Esophagus muscularis mucosa (tissue), 4 donors: ENCODE results near the gene MRPL43. TPM values are rescaled to one million over a fixed set of nuclear protein-coding genes. Genes with fewer than 3 reads are reported as not detected.
"Not testable (repeated sequence)": the region's sequence is repeated elsewhere in the genome, so short reads cannot be mapped to it uniquely, and the experiment has no call there.

Experiments
- DNase-seq: peaks from one replicate; pipeline ENCODE4 v3.0.0-alpha.2; 2017; ENCODE audit errors: extremely low spot score
- H3K27ac ChIP-seq, 4 donors: fragments of 200-600 bp; sonication (generic); replicated peaks in 1 of 4; 1 replicate in 3 of 4; 2 replicates in 1 of 4; pipeline ENCODE4 v1.5.1; 2016 to 2019; ENCODE audit warnings: mild to moderate bottlenecking in 1 of 4
- H3K27me3 ChIP-seq, 4 donors: fragments of 200-600 bp; sonication (generic); one replicate each; pipeline versions ENCODE4 v1.5.1 to v1.6.0; 2016 to 2019
- H3K36me3 ChIP-seq, 4 donors: fragments of 200-600 bp; sonication (generic); one replicate each; pipeline ENCODE4 v1.5.1; 2016 to 2019
- H3K4me1 ChIP-seq, 4 donors: fragments of 200-600 bp; sonication (generic); one replicate each; pipeline ENCODE4 v1.5.1; 2016 to 2019
- H3K4me3 ChIP-seq, 4 donors: fragments of 200-600 bp; sonication (generic); 1 replicate in 2 of 4; 2 replicates in 2 of 4; pipeline ENCODE4 v1.5.1; 2016 to 2019; ENCODE audit warnings: mild to moderate bottlenecking in 4 of 4, moderate library complexity in 1 of 4
- H3K9me3 ChIP-seq, 4 donors: fragments of 200-600 bp; sonication (generic); 1 replicate in 3 of 4; 2 replicates in 1 of 4; pipeline ENCODE4 v1.5.1; 2016 to 2019
- CTCF ChIP-seq, 3 experiments: fragments of 200-600 bp in 2 of 3; fragments of 450-650 bp in 1 of 3; sonication (generic) in 2 of 3; IDR thresholded peaks; one replicate each; pipeline ENCODE4 v1.5.1; 2017 to 2019; ENCODE audit warnings: antibody characterized with exemption in 3 of 3, mild to moderate bottlenecking in 2 of 3, moderate library complexity in 1 of 3
- EP300 ChIP-seq: sonication (generic); formaldehyde crosslinking; IDR thresholded peaks from one replicate; pipeline ENCODE4 v1.6.1; 2017; ENCODE audit warnings: antibody characterized with exemption
- POLR2A ChIP-seq: fragments of 450-650 bp; IDR thresholded peaks from one replicate; pipeline ENCODE4 v1.6.1; 2017; ENCODE audit warnings: antibody characterized with exemption, moderate library complexity, mild to moderate bottlenecking, low read depth
- POLR2AphosphoS5 ChIP-seq, 2 donors: sonication (generic); formaldehyde crosslinking; IDR thresholded peaks; one replicate each; pipeline ENCODE4 v1.6.1; 2017; ENCODE audit warnings: antibody characterized with exemption in 2 of 2
- WGBS: methylation state at CpG from one replicate; pipeline ENCODE4 v1.1.5; 2018; 5-methylcytosine and 5-hydroxymethylcytosine counted together
- intact Hi-C: fragments of 100-400 bp; cut with DNase I; formaldehyde crosslinking; loops from one replicate; pipeline ENCODE4 v1.15.1; 2023
- total RNA-seq, 4 donors: library from RNA; depleted of rRNA; stranded (reverse); fragments of >200 nt; gene quantifications; one replicate each; pipeline versions ENCODE4 v1.1.0 to v1.2.1, GENCODE V29; 2016

The MRPL43 gene
- total RNA-seq, 4 donors from 2014 or later: 54.4 to 98.8 (median 82.4) TPM

- Histone ChIP-seq H3K36me3 (peaks cover 9 to 57% (median 47%) of the 10 kb centered on the region in 4 donors), H3K4me1 (no peaks in the 10 kb centered on the region), H3K27ac (no peak overlapping the region), H3K9me3 (no peaks in the 10 kb centered on the region), H3K4me3 (no peak overlapping the region), H3K27me3 (no peaks in the 10 kb centered on the region)
- no peak for TF ChIP-seq POLR2A
- WGBS: 79% methylated on average over 6 of the region's 6 CpGs
- no peak for DNase-seq
- intact Hi-C loops: no loop called here
Observed at GRCh38 chr10:100977436-100977835, 9.9 kb downstream of the MRPL43 start.

GRCh38 chr10:100976906-100977305 is 10.4 kb downstream of the MRPL43 start:
- H3K27me3 ChIP-seq: no peaks in the 10 kb centered on the region
- H3K27ac ChIP-seq: no peak overlapping the region
- DNase-seq: no peak
- 90% methylated on average over 3 of the region's 3 CpGs for WGBS
- intact Hi-C loops: no loop called here
- TF ChIP-seq CTCF (IDR thresholded peaks at IDR 0.05) (no peak), POLR2A (no peak), EP300 (no peak), POLR2AphosphoS5 (IDR thresholded peaks at IDR 0.05) (no peak)
- H3K4me1 ChIP-seq: no peaks in the 10 kb centered on the region
- no peaks in the 10 kb centered on the region for H3K9me3 ChIP-seq
- H3K36me3 ChIP-seq: peaks cover 9 to 52% (median 42%) of the 10 kb centered on the region in 4 donors
- no peak overlapping the region for H3K4me3 ChIP-seq

- WGBS: 84% methylated on average over 8 of the region's 8 CpGs
- intact Hi-C loops, DNase-seq, H3K4me3 ChIP-seq, H3K9me3 ChIP-seq, H3K27me3 ChIP-seq, H3K4me1 ChIP-seq, H3K27ac ChIP-seq: not testable (repeated sequence)
- peaks cover 0 to 36% (median 28%) of the 10 kb centered on the region in 4 donors for H3K36me3 ChIP-seq
Observed at GRCh38 chr10:100975397-100975796, 11.9 kb downstream of the MRPL43 start.

- H3K9me3 ChIP-seq: no peaks in the 10 kb centered on the region
- DNase-seq: no peak
- intact Hi-C loops: no loop called here
- H3K4me3 ChIP-seq: no peak overlapping the region
- H3K27me3 ChIP-seq: peaks cover 0 to 5% (median 0%) of the 10 kb centered on the region in 4 donors
- peaks cover 7 to 24% (median 19%) of the 10 kb centered on the region in 4 donors for H3K4me1 ChIP-seq
- WGBS: 83% methylated on average over 1 of the region's 6 CpGs
- TF ChIP-seq EP300 (no peak), POLR2AphosphoS5 (IDR thresholded peaks at IDR 0.05) (no peak), CTCF (IDR thresholded peaks at IDR 0.05) (no peak), POLR2A (no peak)
- H3K27ac ChIP-seq: no peak overlapping the region
- H3K36me3 ChIP-seq: peaks cover 0 to 13% (median 4%) of the 10 kb centered on the region in 4 donors
Observed at GRCh38 chr10:100972904-100973535, 14.3 kb downstream of the MRPL43 start.

- H3K27ac ChIP-seq: no peak overlapping the region
- H3K27me3 ChIP-seq: peaks cover 0 to 5% (median 0%) of the 10 kb centered on the region in 4 donors
- H3K9me3 ChIP-seq: no peaks in the 10 kb centered on the region
- intact Hi-C loops: no loop called here
- no peak overlapping the region for H3K4me3 ChIP-seq
- DNase-seq: no peak
- peaks cover 0 to 6% (median under 1%) of the 10 kb centered on the region in 4 donors for H3K36me3 ChIP-seq
- TF ChIP-seq EP300 (no peak), POLR2AphosphoS5 (IDR thresholded peaks at IDR 0.05) (no peak), CTCF (IDR thresholded peaks at IDR 0.05) (no peak), POLR2A (no peak)
- 69% methylated on average over 11 of the region's 13 CpGs for WGBS
- peaks cover 7 to 25% (median 19%) of the 10 kb centered on the region in 4 donors for H3K4me1 ChIP-seq
Observed at GRCh38 chr10:100972115-100972903, 15.0 kb downstream of the MRPL43 start.
